Activated naive CD4-positive, alpha-beta T cell treated with anti-CD3 and anti-CD28 coated beads, Interleukin-2, amount 10 ng/mL, durations not matched to agents 7 days and 5 days (primary cell): ENCODE measurements around the gene AMIGO1.

ENCODE experiments used
- CTCF ChIA-PET: fragments of 350-600 bp; sonication (Branson Sonifier 250); formaldehyde crosslinking; loops from one replicate; lab custom pipeline; 2021; ENCODE audit warnings: antibody characterized with exemption; lab: Charles Lee
- DNase-seq: peaks from one replicate; pipeline ENCODE4 v3.0.0-alpha.2; 2020
- H3K27ac Mint-ChIP-seq: one replicate; pipeline ENCODE4 v1.8.0; 2021; ENCODE audit warnings: mild to moderate bottlenecking, moderate library complexity, mixed read lengths
- H3K27me3 Mint-ChIP-seq: one replicate; pipeline ENCODE4 v1.8.0; 2021; ENCODE audit warnings: mild to moderate bottlenecking, mixed read lengths
- H3K36me3 Mint-ChIP-seq: one replicate; pipeline ENCODE4 v1.8.0; 2021; ENCODE audit warnings: mixed read lengths
- H3K4me1 Mint-ChIP-seq: one replicate; pipeline ENCODE4 v1.8.0; 2021; ENCODE audit warnings: mixed read lengths
- H3K4me3 Mint-ChIP-seq: one replicate; pipeline ENCODE4 v1.8.0; 2021; ENCODE audit warnings: mild to moderate bottlenecking, moderate library complexity, mixed read lengths
- H3K9me3 Mint-ChIP-seq: one replicate; pipeline ENCODE4 v1.8.0; 2021; ENCODE audit warnings: mixed read lengths

Gene AMIGO1

GRCh38 chr1:109466452-109467300 lies 42.9 kb downstream of the AMIGO1 start, which contains the start of gene SYPL2:
SYPL2 (plus strand) TSS chr1:109466546; CDS start chr1:109466844, 298 bp downstream.
- H3K27ac Mint-ChIP-seq = no peak within 1 kb of the TSS
- CTCF ChIA-PET = no interaction called here

DNA sequence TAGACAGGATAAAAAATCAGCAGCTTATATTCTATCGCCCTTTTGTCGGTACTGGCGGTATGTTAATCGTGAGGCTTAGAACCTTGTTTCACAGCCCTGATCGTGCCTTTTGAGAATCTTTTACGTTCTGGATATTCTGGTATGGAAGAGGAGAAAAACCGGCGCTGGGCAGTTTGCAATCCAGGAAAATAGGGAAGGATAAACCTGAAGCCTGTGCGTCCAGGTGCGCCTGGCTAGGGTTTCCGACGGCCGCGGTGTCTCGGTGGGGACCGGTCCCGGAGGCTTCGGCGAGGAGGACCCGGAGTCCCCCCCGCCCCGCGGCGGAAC lies 43.4 kb downstream of the AMIGO1 start:
- Mint-ChIP-seq H3K27ac (no peak overlapping the region), H3K9me3 (no peaks in the 10 kb centered on the region), H3K4me1 (peaks cover 11% of the 10 kb centered on the region), H3K27me3 (peaks cover 96% of the 10 kb centered on the region), H3K36me3 (no peaks in the 10 kb centered on the region), H3K4me3 (peak overlapping the region; percentile 58)
- CTCF ChIA-PET = no interaction called here
- DNase-seq = no peak

More at GRCh38 chr1:109466452-109467300, 42.9 kb downstream of the AMIGO1 start, which contains the start of gene SYPL2:
- H3K9me3 Mint-ChIP-seq = no peaks in the 10 kb centered on the region
- peaks cover 11% of the 10 kb centered on the region for H3K4me1 Mint-ChIP-seq
- H3K4me3 Mint-ChIP-seq = peak within 1 kb of the TSS; percentile 58
- H3K27me3 Mint-ChIP-seq = peaks cover 95% of the 10 kb centered on the region
- no peaks in the 10 kb centered on the region for H3K36me3 Mint-ChIP-seq
- DNase-seq = peak; percentile 43

GRCh38 chr1:109457819-109458218 lies 51.7 kb downstream of the AMIGO1 start:
- H3K36me3 Mint-ChIP-seq = peaks cover 2% of the 10 kb centered on the region
- H3K27me3 Mint-ChIP-seq = peaks cover 54% of the 10 kb centered on the region
- H3K4me1 Mint-ChIP-seq = no peaks in the 10 kb centered on the region
- H3K27ac Mint-ChIP-seq = no peak overlapping the region
- H3K9me3 Mint-ChIP-seq = peaks cover 19% of the 10 kb centered on the region
- H3K4me3 Mint-ChIP-seq = no peak overlapping the region
- DNase-seq = no peak
- CTCF ChIA-PET = interaction anchor here (1.2 kb wide), 1 partner anchor 75 kb away, joined by 3 read pairs; no protein-coding TSS in a partner anchor

GRCh38 chr1:109454497-109455133 lies 54.9 kb downstream of the AMIGO1 start:
- no peak for DNase-seq
- CTCF ChIA-PET = no interaction called here

More at GRCh38 chr1:109454497-109455133, 54.9 kb downstream of the AMIGO1 start:
- no peaks in the 10 kb centered on the region for H3K4me1 Mint-ChIP-seq
- no peak overlapping the region for H3K27ac Mint-ChIP-seq
- H3K36me3 Mint-ChIP-seq = peaks cover 2% of the 10 kb centered on the region
- peaks cover 19% of the 10 kb centered on the region for H3K9me3 Mint-ChIP-seq
- H3K4me3 Mint-ChIP-seq = no peak overlapping the region
- H3K27me3 Mint-ChIP-seq = peaks cover 42% of the 10 kb centered on the region
